ENCODE results near the gene MUC15. TPM values are rescaled to one million over a fixed set of nuclear protein-coding genes. Genes with fewer than 3 reads are reported as not detected.

MUC15 gene
- total and polyA plus RNA-seq, 5 experiments from 2014 or later: not detected

DNA sequence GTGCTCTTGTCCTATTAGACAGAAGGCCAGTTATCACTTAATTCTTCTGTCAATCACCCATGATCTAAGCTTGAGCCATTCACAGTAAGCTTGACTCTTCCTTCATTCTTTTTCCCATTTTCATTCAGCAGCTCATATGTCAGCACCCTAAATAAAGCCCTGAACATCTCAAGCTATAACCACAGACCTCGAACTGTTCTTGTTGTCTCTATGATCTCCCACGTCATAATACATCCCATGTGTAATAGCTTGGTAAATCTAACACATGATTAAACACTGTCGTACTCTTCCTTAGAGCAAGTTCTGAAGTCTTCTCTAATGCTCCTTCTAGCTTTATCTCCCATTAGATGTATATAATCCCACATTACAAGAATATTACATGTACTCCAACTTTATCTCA, 14.4 kb downstream of the MUC15 start:
- POLR2A ChIA-PET: no interaction called here
- Mint-ChIP-seq H3K36me3 (no peaks in the 10 kb centered on the region), H3K27me3 (no peaks in the 10 kb centered on the region), H3K4me1 (no peaks in the 10 kb centered on the region), H3K27ac (no peak overlapping the region), H3K9me3 (peaks cover 0 to 23% (median 3%) of the 10 kb centered on the region in 9 donors), H3K4me3 (no peak overlapping the region)
- ATAC-seq (no peak), DNase-seq (no peak)

DNA sequence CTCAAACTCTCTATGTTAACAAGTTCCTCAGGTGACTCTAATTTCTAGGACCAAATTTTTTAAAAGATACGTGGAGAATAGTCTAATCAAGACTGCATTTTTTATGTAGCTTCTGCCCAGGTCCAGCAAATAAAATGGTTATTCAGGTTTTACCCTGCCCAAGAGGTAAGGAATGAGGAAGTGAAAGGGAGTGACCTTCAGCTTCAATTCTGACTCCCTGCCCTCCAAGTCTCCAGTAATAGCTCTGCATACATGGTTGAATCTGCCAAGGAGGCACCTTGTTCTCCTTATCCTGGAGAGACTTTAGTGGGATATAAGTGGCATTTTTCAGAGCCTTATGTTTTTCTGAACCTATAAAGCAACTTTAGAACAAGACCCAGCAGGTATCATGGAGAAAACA, 15.5 kb downstream of the MUC15 start:
- Mint-ChIP-seq H3K27ac (no peak overlapping the region), H3K4me1 (no peaks in the 10 kb centered on the region), H3K36me3 (no peaks in the 10 kb centered on the region), H3K9me3 (peaks cover 0 to 34% (median 7%) of the 10 kb centered on the region in 9 donors), H3K27me3 (no peaks in the 10 kb centered on the region), H3K4me3 (no peak overlapping the region)
- no peak for DNase-seq
- POLR2A ChIA-PET: no interaction called here
- ATAC-seq: no peak

DNA sequence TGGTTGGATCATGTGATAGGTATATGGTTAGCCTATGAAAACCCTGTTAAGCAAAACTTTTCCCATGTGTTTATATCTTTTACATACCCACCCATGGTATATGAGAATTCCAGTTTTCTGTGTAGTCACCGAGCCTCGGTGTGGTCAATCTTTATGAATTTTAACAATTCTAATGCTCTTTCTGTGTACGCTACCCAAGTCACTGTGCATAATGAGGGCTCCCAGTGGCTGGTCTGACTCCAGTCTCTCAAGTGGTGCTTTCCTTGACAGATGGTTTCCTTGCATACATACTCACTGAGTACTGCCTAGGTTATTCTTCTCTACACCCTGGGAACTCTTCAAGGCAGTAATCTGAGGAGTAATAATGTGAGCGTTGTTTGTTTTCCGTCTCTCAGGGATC, 17.6 kb downstream of the MUC15 start:
- Mint-ChIP-seq H3K36me3 (no peaks in the 10 kb centered on the region), H3K4me1 (no peaks in the 10 kb centered on the region), H3K4me3 (no peak overlapping the region), H3K9me3 (peaks cover 0 to 34% (median 5%) of the 10 kb centered on the region in 9 donors), H3K27ac (no peak overlapping the region), H3K27me3 (no peaks in the 10 kb centered on the region)
- POLR2A ChIA-PET: no interaction called here
- DNase-seq: no peak
- ATAC-seq: no peak

DNA sequence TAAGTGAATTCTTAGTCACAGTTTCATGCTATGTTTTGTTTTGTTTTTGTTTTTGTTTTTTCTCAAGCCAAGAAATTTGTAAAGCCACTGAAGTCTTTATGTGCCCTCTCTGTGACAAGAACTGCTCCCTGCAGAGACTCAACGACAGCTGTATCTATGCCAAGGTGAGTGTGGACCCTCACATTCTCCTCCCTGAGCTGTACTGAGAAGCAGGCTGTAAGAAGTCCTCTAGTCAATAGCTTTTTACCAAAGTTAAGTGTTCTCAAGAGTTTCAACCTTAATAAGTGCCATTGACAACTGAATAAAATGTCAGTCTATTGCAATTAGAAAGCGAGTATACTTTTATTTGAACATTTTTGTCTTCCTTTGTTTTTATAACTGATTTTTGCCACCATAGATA, 18.9 kb downstream of the MUC15 start:
- ATAC-seq: no peak
- Mint-ChIP-seq H3K4me1 (no peaks in the 10 kb centered on the region), H3K27me3 (no peaks in the 10 kb centered on the region), H3K27ac (no peak overlapping the region), H3K4me3 (no peak overlapping the region), H3K36me3 (no peaks in the 10 kb centered on the region), H3K9me3 (peaks cover 0 to 34% (median 5%) of the 10 kb centered on the region in 9 donors)
- POLR2A ChIA-PET: no interaction called here
- DNase-seq: no peak

DNA sequence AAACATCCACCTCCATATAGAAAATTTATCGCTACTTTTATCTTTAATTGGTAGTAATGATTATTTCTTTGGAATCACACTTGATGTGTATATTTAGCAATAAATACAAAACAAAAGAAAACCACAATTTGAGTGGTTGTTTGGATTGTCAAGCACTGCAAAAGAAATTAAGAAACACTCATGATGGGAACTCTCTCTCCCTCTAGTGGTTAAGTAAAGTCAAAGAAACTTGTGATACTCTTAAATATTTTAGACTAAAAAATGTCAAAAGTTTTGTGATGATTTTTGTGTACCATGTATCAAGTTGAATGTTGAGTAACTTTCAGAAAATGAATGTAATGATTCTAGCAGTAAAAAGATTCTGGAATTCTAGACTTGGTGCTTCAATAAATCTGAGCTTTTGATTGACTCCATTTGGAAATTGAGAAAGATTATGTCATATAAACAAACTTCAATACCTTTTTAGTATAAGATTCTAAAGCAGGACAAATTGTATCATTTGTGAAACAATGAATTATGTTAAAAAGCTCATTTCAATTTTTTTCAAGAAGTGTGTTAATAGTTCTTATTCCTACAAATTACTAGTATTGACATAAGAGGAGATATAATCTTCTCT, 20.8 kb downstream of the MUC15 start:
- Mint-ChIP-seq H3K9me3 (peaks cover 0 to 34% (median 5%) of the 10 kb centered on the region in 9 donors), H3K36me3 (no peaks in the 10 kb centered on the region), H3K27ac (no peak overlapping the region), H3K4me1 (no peaks in the 10 kb centered on the region), H3K27me3 (no peaks in the 10 kb centered on the region), H3K4me3 (no peak overlapping the region)
- no peak for DNase-seq
- ATAC-seq: no peak
- POLR2A ChIA-PET: no interaction called here

DNA sequence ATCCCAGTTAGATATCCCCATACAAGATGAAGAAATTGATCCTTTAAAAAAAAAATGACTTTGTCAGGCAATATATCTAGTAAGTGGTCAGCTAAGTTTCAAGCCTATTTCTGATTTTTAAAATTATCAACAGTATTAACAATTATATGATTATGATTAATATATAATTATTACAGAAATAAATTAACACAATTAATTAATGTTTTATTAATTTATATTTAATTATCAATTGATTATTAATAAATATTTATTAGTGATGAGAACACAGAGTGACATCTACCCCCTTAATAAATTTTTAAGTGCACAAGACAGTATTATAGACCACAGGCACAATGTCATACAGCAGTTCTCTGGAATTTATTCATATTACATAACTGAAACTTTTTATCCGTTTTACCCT, 22.0 kb downstream of the MUC15 start:
- no peak overlapping the region for H3K27ac Mint-ChIP-seq
- no peaks in the 10 kb centered on the region for H3K27me3 Mint-ChIP-seq
- ATAC-seq (no peak), DNase-seq (no peak)
- peaks cover 0 to 30% (median 8%) of the 10 kb centered on the region in 9 donors for H3K9me3 Mint-ChIP-seq
- H3K4me1 Mint-ChIP-seq: no peaks in the 10 kb centered on the region
- POLR2A ChIA-PET: no interaction called here
- H3K36me3 Mint-ChIP-seq: no peaks in the 10 kb centered on the region
- no peak overlapping the region for H3K4me3 Mint-ChIP-seq

DNA sequence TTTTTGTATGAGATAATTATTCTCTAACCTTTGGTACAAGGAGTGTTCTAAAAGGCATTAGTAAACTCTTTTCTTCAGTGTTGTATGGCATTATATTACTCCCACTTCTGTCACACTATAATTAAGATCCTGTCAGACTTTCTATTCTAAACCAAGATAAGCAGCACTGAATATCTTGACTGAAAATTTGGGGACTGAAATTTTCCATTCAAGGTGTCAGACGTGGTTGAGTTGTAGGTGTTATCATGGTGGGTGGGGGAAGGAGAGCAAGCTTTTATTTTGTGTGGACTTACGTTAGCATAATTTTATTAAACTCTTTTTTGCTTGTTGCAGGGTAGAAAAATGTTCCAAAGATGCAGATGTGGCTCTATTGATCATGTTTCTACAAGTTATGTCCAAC, 22.9 kb downstream of the MUC15 start:
- ATAC-seq (no peak), DNase-seq (no peak)
- no peaks in the 10 kb centered on the region for H3K27me3 Mint-ChIP-seq
- H3K27ac Mint-ChIP-seq: no peak overlapping the region
- H3K36me3 Mint-ChIP-seq: no peaks in the 10 kb centered on the region
- H3K4me3 Mint-ChIP-seq: no peak overlapping the region
- no peaks in the 10 kb centered on the region for H3K4me1 Mint-ChIP-seq
- H3K9me3 Mint-ChIP-seq: peaks cover 0 to 23% (median 8%) of the 10 kb centered on the region in 9 donors
- POLR2A ChIA-PET: no interaction called here

DNA sequence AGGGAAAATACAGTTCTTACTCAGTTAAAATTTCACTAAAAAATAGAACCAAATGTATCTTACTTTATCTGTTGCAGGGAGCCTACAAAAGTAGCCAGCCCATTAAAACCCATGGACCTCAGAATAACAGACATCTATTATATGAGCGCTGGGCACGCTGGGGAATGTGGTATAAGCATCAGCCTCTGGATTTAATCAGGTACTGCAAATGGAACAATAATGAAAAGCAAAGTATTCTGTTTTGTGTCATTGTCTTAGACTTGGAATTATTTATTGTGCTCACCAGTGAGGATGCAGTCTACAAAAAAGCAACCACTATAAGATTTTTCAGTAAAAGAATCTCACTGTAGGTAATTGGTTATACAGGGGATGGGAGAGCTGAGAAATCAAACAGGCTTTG, 30.2 kb downstream of the MUC15 start:
- no peaks in the 10 kb centered on the region for H3K27me3 Mint-ChIP-seq
- POLR2A ChIA-PET: no interaction called here
- no peak overlapping the region for H3K27ac Mint-ChIP-seq
- no peak for DNase-seq
- H3K4me1 Mint-ChIP-seq: no peaks in the 10 kb centered on the region
- ATAC-seq: no peak
- H3K36me3 Mint-ChIP-seq: no peaks in the 10 kb centered on the region
- H3K4me3 Mint-ChIP-seq: no peak overlapping the region
- peaks cover 0 to 29% (median 8%) of the 10 kb centered on the region in 9 donors for H3K9me3 Mint-ChIP-seq

DNA sequence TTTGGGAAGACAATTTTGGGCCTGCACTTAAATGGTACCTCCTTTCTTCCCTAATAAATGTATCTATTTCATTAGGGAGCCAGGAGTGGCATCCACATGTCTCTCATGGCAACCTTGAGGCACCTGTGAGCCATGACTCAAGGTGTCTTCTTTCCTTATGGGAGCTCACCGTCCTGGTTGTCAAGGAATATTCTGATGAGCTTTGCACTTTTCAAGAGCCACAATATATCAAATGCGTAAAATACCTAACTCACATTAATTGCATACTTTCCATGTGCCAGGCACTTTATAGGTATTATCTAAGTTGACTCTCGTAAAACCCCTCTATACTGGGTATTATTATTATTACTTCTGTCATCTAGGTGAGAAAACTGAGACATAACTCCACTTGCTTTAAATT, 32.5 kb downstream of the MUC15 start:
- Mint-ChIP-seq H3K27me3 (no peaks in the 10 kb centered on the region), H3K4me1 (no peaks in the 10 kb centered on the region), H3K4me3 (no peak overlapping the region), H3K9me3 (peaks cover 0 to 21% (median 6%) of the 10 kb centered on the region in 9 donors), H3K27ac (no peak overlapping the region), H3K36me3 (no peaks in the 10 kb centered on the region)
- ATAC-seq (no peak), DNase-seq (no peak)
- POLR2A ChIA-PET: no interaction called here

DNA sequence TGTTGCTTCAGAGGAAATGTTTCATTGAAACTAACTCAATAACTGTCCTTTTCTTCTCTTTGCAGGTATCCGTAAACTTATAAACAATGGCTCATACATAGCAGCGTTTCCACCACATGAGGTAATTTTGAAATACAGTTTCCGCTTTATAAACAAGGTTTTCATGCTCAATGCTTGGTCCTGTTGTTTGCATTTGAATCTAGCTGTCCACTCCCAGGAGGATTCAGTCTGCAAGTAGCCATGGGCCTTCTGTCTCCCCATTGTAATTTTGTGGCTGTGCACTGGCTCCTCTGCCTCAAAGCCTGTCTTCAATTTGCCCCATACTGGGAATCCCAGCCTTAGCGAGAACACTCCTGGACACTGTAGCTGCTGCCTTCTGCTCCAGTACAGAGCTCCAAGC, 34.7 kb downstream of the MUC15 start:
- Mint-ChIP-seq H3K4me1 (no peaks in the 10 kb centered on the region), H3K27ac (no peak overlapping the region), H3K27me3 (no peaks in the 10 kb centered on the region), H3K9me3 (peaks cover 0 to 36% (median 5%) of the 10 kb centered on the region in 9 donors), H3K36me3 (no peaks in the 10 kb centered on the region), H3K4me3 (no peak overlapping the region)
- DNase-seq: no peak
- ATAC-seq: no peak
- POLR2A ChIA-PET: no interaction called here

DNA sequence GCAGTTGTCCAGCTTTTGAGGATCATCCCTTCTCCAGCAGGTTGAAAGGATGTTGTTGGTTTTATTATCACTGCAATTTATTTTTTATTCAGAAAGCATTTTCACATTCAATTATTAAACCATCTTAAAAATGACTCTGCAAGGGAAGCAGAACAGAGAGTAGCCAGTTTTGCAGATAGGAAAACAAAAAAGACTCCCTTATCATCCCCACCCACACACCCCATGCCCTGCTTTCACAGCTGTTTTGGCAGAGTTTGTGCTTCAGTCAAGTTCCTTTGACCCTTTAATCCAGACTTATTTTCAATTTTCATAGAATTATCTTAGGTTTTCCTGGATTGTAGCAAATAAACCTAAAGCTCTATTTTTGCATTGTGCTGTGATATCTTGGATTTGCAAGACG, 44.4 kb downstream of the MUC15 start:
- H3K4me3 Mint-ChIP-seq: no peak overlapping the region
- POLR2A ChIA-PET: no interaction called here
- DNase-seq (no peak), ATAC-seq (no peak)
- no peaks in the 10 kb centered on the region for H3K36me3 Mint-ChIP-seq
- H3K27me3 Mint-ChIP-seq: no peaks in the 10 kb centered on the region
- H3K4me1 Mint-ChIP-seq: no peaks in the 10 kb centered on the region
- no peak overlapping the region for H3K27ac Mint-ChIP-seq
- peaks cover 0 to 10% (median 0%) of the 10 kb centered on the region in 9 donors for H3K9me3 Mint-ChIP-seq

DNA sequence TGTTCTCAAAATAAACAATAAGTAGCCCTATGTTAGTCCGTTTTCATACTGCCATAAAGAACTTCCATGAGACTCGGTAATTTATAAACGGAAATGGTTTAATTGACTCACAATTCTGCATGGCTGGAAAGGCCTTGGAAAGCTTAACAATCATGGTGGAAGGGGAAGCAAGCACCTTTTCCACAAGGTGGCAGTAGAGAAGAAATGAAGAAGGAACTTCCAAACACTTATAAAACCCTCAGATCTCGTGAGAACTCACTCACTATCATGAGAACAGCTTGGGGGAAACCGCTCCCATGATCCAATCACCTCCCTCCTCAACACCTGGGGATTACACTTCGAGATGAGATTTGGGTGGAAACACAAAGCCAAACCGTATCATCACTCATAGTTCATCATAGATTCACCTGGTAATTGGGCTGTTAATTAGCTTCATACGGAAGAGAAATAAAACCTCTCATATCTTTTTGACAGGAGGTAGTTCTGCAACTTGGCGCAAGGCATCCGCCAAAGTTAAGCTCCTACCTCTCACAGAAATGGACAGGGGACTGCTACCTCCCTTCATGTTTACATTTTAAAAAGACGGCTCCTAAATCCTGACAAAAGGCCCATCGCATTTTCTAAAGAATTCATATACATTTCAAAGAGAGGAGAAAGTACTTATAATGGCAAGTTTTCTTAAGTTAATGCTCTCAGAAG, 49.0 kb downstream of the MUC15 start:
- Mint-ChIP-seq H3K36me3 (no peaks in the 10 kb centered on the region), H3K27ac (no peak overlapping the region), H3K4me1 (no peaks in the 10 kb centered on the region), H3K4me3 (no peak overlapping the region), H3K9me3 (peaks cover 0 to 9% (median 3%) of the 10 kb centered on the region in 9 donors), H3K27me3 (no peaks in the 10 kb centered on the region)
- ATAC-seq (no peak), DNase-seq (no peak)
- POLR2A ChIA-PET: no interaction called here

DNA sequence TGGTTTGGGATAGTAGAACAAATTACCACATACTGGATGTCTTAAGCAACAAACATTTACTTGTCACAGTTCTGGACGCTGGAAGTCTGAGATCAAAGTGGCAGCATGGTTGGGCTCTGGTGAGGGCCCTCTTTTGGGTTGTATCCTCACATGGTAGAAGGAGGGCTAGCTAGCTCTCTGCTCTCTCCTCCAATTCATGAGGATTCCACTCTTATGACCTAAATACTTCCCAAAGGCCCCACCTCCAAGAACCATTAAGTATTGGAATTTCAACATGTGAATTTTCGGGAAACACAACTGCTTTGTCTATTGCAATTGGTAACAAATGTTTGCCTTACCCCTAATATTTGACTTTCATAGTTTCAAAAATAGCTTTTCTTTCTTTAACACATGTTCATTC, 52.6 kb downstream of the MUC15 start:
- no peak for ATAC-seq
- DNase-seq: no peak
- POLR2A ChIA-PET: no interaction called here
- H3K9me3 Mint-ChIP-seq: peaks cover 0 to 9% (median 3%) of the 10 kb centered on the region in 9 donors
- no peaks in the 10 kb centered on the region for H3K27me3 Mint-ChIP-seq
- no peaks in the 10 kb centered on the region for H3K36me3 Mint-ChIP-seq
- H3K4me1 Mint-ChIP-seq: no peaks in the 10 kb centered on the region
- H3K27ac Mint-ChIP-seq: no peak overlapping the region
- no peak overlapping the region for H3K4me3 Mint-ChIP-seq

DNA sequence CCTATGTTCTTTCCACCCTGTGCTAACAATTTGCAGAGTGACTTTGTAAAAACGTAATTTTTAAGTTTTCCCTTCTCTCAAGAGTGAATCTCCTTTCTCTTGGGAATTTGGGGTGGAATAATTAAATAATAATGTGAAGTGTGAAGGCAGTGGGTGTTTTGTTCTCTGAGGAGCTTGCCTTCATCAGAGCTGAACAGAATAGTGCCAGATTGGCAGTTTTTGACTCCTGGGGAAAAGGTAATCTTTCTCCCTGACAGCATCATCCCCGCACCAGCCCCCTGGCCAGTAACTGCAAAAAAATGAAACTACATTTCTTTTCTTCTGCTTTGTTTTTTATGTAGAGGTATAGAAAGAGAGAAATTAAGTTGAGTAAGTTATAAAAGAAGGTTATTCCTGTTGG, 59.9 kb downstream of the MUC15 start:
- H3K4me1 Mint-ChIP-seq: no peaks in the 10 kb centered on the region
- no peak for ATAC-seq

More for the DNA sequence above, 59.9 kb downstream of the MUC15 start:
- no peaks in the 10 kb centered on the region for H3K36me3 Mint-ChIP-seq
- H3K27me3 Mint-ChIP-seq: no peaks in the 10 kb centered on the region
- no peak overlapping the region for H3K4me3 Mint-ChIP-seq
- no peak overlapping the region for H3K27ac Mint-ChIP-seq
- H3K9me3 Mint-ChIP-seq: peaks cover 0 to 12% (median 6%) of the 10 kb centered on the region in 9 donors
- DNase-seq: no peak
- POLR2A ChIA-PET: no interaction called here
